NT2/D1 (cell line): ENCODE data around the gene MAGI2.

Experiments
- YY1 ChIP-seq: IDR thresholded peaks from 2 replicates; pipeline ENCODE4 v1.6.1; 2011; ENCODE audit not compliant: insufficient read length, insufficient read depth
- ZNF274 ChIP-seq: IDR thresholded peaks from 2 replicates; pipeline ENCODE4 v1.6.1; 2011; ENCODE audit warnings: mild to moderate bottlenecking, low read depth, low read length

- TF ChIP-seq ZNF274, result no peak
- no peak for TF ChIP-seq YY1
Measured at GRCh38 chr7:78020136-78020873, 1433.2 kb downstream of the MAGI2 start.
